Measurements from ENCODE around the gene ZNF862. TPM values are rescaled to one million over a fixed set of nuclear protein-coding genes. Genes with fewer than 3 reads are reported as not detected.

ZNF862 gene
- total RNA-seq, 1 donor from 2014 or later, result 16.4 TPM

DNA sequence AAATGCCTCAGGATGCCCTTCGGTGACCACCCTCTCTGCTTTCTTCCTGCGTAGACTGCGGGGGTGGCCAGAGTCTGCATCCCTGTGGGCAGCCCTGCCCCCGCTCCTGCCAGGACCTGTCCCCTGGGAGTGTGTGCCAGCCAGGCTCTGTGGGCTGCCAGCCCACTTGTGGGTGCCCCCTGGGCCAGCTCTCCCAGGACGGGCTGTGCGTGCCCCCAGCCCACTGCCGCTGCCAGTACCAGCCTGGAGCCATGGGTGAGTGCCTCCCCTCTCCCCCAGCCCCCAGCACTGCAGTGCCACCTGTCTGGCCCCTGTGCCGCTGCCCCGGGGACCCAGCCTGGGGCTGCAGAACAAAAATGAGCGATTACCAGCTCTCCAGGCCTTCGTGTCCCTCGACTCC, 23.1 kb upstream of the ZNF862 start:
- Mint-ChIP-seq H3K36me3 (ENCODE audit: low read depth) (no peaks in the 10 kb centered on the region), H3K9me3 (no peaks in the 10 kb centered on the region), H3K4me3 (ENCODE audit: low read depth) (no peak overlapping the region), H3K4me1 (ENCODE audit: low read depth) (no peaks in the 10 kb centered on the region), H3K27me3 (ENCODE audit: low read depth) (no peaks in the 10 kb centered on the region), H3K27ac (no peak overlapping the region)
- intact Hi-C loops (cut with micrococcal nuclease), result no loop called here
- no peak for DNase-seq (ENCODE audit: low spot score)

DNA sequence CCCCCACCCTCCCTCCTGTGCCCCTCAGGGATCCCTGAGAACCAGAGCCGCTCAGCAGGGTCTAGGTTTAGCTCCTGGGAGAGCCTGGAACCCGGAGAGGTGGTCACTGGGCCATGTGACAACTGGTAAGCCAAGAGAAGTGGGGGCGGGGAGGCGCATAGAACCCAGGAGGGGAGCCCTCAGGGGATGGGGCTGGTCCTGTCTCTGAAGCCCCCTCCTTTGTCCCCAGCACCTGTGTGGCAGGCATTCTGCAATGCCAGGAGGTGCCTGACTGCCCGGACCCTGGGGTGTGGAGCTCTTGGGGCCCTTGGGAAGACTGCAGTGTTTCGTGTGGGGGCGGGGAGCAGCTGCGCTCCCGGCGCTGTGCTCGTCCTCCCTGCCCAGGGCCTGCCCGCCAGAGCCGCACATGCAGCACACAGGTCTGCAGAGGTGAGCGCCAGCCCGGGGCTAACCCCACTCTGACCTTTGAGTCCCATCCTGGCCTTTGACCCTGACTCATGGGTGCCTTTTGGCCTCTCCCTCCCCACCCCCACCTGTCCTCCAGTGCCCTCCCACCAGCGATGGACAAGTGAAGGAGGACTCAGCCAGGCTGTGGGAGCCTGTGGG, 22.4 kb upstream of the ZNF862 start:
- no peak overlapping the region for H3K27ac Mint-ChIP-seq
- H3K4me3 Mint-ChIP-seq (ENCODE audit: low read depth), result no peak overlapping the region
- no peaks in the 10 kb centered on the region for H3K9me3 Mint-ChIP-seq
- no peaks in the 10 kb centered on the region for H3K36me3 Mint-ChIP-seq (ENCODE audit: low read depth)
- intact Hi-C loops (cut with micrococcal nuclease), result no loop called here
- no peak for DNase-seq (ENCODE audit: low spot score)
- H3K27me3 Mint-ChIP-seq (ENCODE audit: low read depth), result no peaks in the 10 kb centered on the region
- H3K4me1 Mint-ChIP-seq (ENCODE audit: low read depth), result no peaks in the 10 kb centered on the region

DNA sequence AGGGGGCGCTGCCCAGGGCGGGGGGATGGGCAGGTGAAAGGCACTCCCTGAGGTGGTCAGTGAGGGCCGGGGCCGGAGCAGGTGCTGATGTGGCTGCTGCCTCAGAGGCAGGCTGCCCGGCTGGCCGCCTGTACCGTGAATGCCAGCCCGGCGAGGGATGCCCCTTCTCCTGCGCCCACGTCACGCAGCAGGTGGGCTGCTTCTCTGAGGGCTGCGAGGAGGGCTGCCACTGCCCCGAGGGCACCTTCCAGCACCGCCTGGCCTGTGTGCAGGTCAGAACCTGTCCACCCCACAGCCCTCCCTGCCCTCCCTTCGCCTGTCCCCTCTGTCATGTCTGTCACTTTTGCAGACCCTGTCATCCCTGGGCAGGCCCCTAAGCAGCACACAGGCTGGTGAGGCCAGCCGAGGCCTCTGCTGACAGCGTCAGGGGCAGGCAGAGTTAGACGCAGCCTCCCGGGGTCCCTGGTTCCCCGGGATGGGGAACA, 21.9 kb upstream of the ZNF862 start:
- no peak for DNase-seq (ENCODE audit: low spot score)
- no peaks in the 10 kb centered on the region for H3K27me3 Mint-ChIP-seq (ENCODE audit: low read depth)

DNA sequence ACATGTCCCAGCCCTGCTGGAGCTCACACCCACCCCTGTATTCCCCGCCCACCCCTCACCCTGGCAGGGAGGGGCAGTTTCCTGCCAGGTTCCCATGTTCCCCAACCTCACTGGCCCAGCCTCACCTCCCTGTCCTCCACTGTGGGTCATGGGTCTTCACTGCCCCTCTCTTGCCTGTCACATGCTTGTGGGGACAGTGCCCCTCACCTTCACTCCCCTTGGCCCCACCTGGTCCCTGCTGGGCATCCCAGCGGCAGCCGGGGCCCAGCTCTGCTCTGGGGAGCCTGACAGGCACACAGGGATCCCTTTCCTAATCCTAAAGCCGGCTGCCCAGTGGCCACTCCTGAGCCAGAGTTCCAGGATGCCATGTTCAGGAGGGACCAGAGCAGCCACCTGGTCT, 21.4 kb upstream of the ZNF862 start:
- H3K4me1 Mint-ChIP-seq (ENCODE audit: low read depth), result no peaks in the 10 kb centered on the region
- H3K27me3 Mint-ChIP-seq (ENCODE audit: low read depth), result no peaks in the 10 kb centered on the region
- no peak overlapping the region for H3K27ac Mint-ChIP-seq
- H3K4me3 Mint-ChIP-seq (ENCODE audit: low read depth), result no peak overlapping the region
- intact Hi-C loops (cut with micrococcal nuclease), result no loop called here
- no peaks in the 10 kb centered on the region for H3K9me3 Mint-ChIP-seq
- H3K36me3 Mint-ChIP-seq (ENCODE audit: low read depth), result no peaks in the 10 kb centered on the region
- DNase-seq (ENCODE audit: low spot score), result no peak

More for the DNA sequence above, 21.9 kb upstream of the ZNF862 start:
- no peak overlapping the region for H3K4me3 Mint-ChIP-seq (ENCODE audit: low read depth)
- intact Hi-C loops (cut with micrococcal nuclease), result no loop called here
- no peaks in the 10 kb centered on the region for H3K9me3 Mint-ChIP-seq
- no peaks in the 10 kb centered on the region for H3K36me3 Mint-ChIP-seq (ENCODE audit: low read depth)
- no peaks in the 10 kb centered on the region for H3K4me1 Mint-ChIP-seq (ENCODE audit: low read depth)
- no peak overlapping the region for H3K27ac Mint-ChIP-seq

DNA sequence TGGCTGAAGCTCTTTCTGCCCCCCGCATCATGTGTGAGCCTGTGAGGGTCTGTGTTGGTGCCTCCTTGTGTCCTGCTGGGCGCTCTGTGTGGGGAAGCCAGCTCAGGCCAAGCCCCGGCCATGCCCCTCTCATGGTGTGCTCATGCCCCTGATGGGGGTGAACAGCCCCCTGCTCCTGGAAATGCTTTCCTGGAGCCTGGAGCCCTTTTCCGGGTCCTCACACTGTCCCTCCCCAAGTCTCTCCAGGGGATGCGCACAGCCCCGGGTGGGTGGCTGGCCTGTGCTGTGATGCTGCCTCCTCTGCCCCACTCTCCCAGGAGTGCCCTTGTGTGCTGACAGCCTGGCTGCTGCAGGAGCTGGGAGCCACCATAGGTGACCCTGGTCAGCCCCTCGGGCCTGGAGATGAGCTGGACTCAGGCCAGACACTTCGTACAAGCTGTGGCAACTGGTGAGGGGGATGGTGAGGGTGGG, 20.8 kb upstream of the ZNF862 start:
- no peaks in the 10 kb centered on the region for H3K4me1 Mint-ChIP-seq (ENCODE audit: low read depth)
- no peak overlapping the region for H3K27ac Mint-ChIP-seq
- DNase-seq (ENCODE audit: low spot score), result no peak
- H3K27me3 Mint-ChIP-seq (ENCODE audit: low read depth), result no peaks in the 10 kb centered on the region
- intact Hi-C loops (cut with micrococcal nuclease), result no loop called here
- H3K36me3 Mint-ChIP-seq (ENCODE audit: low read depth), result no peaks in the 10 kb centered on the region
- H3K9me3 Mint-ChIP-seq, result no peaks in the 10 kb centered on the region
- H3K4me3 Mint-ChIP-seq (ENCODE audit: low read depth), result no peak overlapping the region

DNA sequence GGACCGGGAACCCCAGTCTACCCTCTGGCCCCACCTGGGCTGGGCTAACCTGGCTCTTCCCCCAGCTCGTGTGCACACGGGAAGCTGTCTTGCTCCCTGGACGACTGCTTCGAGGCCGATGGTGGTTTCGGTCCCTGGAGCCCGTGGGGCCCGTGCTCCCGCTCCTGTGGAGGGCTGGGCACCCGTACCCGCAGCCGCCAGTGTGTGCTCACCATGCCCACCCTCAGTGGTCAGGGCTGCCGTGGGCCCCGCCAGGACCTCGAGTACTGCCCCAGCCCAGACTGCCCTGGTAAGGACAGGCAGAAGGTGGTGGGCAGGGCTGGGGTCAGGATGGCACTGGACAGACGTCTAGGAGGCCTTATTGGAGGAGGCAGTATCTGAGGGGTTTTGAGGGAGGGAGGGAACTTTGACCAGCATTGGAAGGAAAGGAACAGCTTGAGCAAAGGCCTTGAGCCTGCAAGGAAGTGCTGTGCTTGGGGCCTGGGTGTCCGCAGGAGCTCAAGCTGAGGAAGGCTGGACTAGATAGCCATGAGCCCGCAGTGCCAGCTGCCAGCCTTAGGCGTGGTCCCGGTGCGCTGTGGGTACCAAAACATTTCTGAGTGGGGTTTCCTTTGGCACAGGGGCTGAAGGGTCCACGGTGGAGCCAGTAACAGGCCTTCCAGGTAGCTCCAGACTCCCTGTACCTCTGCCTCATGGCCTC, 20.2 kb upstream of the ZNF862 start:
- no peaks in the 10 kb centered on the region for H3K9me3 Mint-ChIP-seq
- no peak for DNase-seq (ENCODE audit: low spot score)
- no peaks in the 10 kb centered on the region for H3K27me3 Mint-ChIP-seq (ENCODE audit: low read depth)
- H3K4me1 Mint-ChIP-seq (ENCODE audit: low read depth), result no peaks in the 10 kb centered on the region
- no peak overlapping the region for H3K4me3 Mint-ChIP-seq (ENCODE audit: low read depth)
- no peak overlapping the region for H3K27ac Mint-ChIP-seq
- H3K36me3 Mint-ChIP-seq (ENCODE audit: low read depth), result no peaks in the 10 kb centered on the region
- intact Hi-C loops (cut with micrococcal nuclease), result no loop called here

DNA sequence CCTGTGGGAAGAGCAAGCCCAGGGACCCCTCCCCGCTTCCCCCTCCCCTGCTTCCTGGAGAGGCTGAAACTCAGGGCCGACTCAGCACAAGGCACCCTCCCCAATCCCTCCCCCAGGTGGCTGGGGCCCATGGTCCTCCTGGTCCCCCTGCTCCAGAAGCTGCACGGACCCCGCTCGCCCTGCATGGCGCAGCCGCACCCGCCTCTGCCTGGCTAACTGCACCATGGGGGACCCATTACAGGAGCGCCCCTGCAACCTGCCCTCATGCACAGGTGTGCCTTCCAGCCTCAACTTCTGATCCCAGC, 19.7 kb upstream of the ZNF862 start:
- no peak overlapping the region for H3K27ac Mint-ChIP-seq

DNA sequence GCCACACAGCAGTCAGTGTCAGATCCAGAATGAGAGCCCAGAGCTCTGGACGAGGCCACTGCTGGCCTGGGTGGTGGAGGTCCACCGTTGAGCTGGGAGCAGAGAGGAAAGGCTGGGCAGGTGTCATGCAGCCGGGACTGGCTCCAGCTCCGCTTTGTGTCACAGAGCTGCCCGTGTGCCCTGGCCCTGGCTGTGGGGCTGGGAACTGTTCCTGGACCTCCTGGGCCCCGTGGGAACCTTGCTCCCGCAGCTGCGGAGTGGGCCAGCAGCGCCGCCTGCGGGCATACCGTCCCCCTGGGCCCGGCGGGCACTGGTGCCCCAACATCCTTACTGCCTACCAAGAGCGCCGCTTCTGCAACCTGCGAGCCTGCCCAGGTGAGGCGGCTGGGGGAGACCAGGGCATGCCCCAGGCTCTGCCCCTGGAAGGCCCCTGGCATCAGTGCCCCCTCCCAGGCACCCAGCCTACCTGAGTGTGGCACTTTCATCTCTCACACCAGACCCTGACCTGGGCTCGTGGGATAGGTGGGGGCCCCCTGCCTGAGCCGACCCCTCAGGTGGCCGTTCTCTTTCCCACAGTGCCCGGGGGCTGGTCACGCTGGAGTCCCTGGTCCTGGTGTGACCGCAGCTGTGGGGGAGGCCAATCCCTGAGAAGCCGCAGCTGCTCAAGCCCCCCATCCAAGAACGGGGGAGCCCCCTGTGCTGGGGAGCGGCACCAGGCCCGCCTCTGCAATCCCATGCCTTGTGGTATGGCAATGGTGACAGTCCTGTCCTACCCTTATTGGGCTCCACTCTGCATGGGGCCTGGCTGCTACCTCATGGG, 18.8 kb upstream of the ZNF862 start:
- Mint-ChIP-seq H3K9me3 (no peaks in the 10 kb centered on the region), H3K4me1 (ENCODE audit: low read depth) (no peaks in the 10 kb centered on the region), H3K36me3 (ENCODE audit: low read depth) (no peaks in the 10 kb centered on the region), H3K4me3 (ENCODE audit: low read depth) (no peak overlapping the region), H3K27ac (no peak overlapping the region), H3K27me3 (ENCODE audit: low read depth) (no peaks in the 10 kb centered on the region)
- intact Hi-C loops (cut with micrococcal nuclease), result no loop called here
- no peak for DNase-seq (ENCODE audit: low spot score)

More for the DNA sequence above, 19.7 kb upstream of the ZNF862 start:
- no peaks in the 10 kb centered on the region for H3K27me3 Mint-ChIP-seq (ENCODE audit: low read depth)
- H3K9me3 Mint-ChIP-seq, result no peaks in the 10 kb centered on the region
- no peaks in the 10 kb centered on the region for H3K4me1 Mint-ChIP-seq (ENCODE audit: low read depth)
- H3K36me3 Mint-ChIP-seq (ENCODE audit: low read depth), result no peaks in the 10 kb centered on the region
- intact Hi-C loops (cut with micrococcal nuclease), result no loop called here
- no peak for DNase-seq (ENCODE audit: low spot score)
- no peak overlapping the region for H3K4me3 Mint-ChIP-seq (ENCODE audit: low read depth)

DNA sequence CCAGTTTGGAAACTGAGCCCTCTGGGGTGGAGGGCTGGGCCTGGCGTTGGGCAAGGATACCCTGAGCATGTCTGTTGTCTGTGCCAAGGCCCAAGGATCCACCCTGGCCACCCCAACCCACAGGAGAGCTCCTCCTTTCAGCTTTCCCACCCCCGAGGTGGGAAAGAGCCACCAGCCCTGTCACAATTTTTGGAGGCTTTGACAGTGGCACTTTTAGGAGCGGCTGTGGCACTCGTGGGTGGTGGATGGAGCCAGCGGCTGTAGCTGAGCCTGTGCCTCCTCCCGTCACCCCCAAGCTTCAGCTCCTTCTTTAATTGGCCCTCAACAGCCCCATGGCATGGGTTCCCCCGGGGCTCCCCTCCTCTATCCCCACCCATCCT, 18.2 kb upstream of the ZNF862 start:
- Mint-ChIP-seq H3K4me3 (ENCODE audit: low read depth) (no peak overlapping the region), H3K27ac (no peak overlapping the region), H3K4me1 (ENCODE audit: low read depth) (no peaks in the 10 kb centered on the region), H3K36me3 (ENCODE audit: low read depth) (no peaks in the 10 kb centered on the region), H3K9me3 (no peaks in the 10 kb centered on the region), H3K27me3 (ENCODE audit: low read depth) (no peaks in the 10 kb centered on the region)
- intact Hi-C loops (cut with micrococcal nuclease), result no loop called here
- no peak for DNase-seq (ENCODE audit: low spot score)

DNA sequence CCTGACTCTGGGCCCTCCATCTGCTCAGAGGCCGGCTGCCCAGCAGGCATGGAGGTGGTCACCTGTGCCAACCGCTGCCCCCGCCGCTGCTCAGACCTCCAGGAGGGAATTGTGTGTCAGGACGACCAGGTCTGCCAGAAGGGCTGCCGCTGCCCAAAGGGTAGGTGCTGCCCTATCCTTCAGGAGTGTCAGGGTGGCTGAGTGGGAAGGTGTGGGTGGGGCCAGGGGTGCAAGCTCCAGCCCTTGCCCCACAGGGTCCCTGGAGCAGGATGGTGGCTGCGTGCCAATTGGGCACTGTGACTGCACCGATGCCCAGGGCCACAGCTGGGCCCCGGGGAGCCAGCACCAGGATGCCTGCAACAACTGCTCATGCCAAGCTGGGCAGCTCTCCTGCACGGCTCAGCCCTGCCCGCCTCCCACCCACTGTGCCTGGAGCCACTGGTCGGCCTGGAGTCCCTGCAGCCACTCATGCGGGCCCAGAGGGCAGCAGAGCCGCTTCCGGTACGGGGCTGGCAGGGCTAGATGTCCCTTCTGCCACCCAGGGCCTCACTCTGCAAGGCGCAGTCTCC, 17.5 kb upstream of the ZNF862 start:
- no peak overlapping the region for H3K4me3 Mint-ChIP-seq (ENCODE audit: low read depth)
- no peaks in the 10 kb centered on the region for H3K9me3 Mint-ChIP-seq
- no peaks in the 10 kb centered on the region for H3K36me3 Mint-ChIP-seq (ENCODE audit: low read depth)
- H3K4me1 Mint-ChIP-seq (ENCODE audit: low read depth), result no peaks in the 10 kb centered on the region
- DNase-seq (ENCODE audit: low spot score), result no peak
- intact Hi-C loops (cut with micrococcal nuclease), result no loop called here
- no peaks in the 10 kb centered on the region for H3K27me3 Mint-ChIP-seq (ENCODE audit: low read depth)
- no peak overlapping the region for H3K27ac Mint-ChIP-seq

DNA sequence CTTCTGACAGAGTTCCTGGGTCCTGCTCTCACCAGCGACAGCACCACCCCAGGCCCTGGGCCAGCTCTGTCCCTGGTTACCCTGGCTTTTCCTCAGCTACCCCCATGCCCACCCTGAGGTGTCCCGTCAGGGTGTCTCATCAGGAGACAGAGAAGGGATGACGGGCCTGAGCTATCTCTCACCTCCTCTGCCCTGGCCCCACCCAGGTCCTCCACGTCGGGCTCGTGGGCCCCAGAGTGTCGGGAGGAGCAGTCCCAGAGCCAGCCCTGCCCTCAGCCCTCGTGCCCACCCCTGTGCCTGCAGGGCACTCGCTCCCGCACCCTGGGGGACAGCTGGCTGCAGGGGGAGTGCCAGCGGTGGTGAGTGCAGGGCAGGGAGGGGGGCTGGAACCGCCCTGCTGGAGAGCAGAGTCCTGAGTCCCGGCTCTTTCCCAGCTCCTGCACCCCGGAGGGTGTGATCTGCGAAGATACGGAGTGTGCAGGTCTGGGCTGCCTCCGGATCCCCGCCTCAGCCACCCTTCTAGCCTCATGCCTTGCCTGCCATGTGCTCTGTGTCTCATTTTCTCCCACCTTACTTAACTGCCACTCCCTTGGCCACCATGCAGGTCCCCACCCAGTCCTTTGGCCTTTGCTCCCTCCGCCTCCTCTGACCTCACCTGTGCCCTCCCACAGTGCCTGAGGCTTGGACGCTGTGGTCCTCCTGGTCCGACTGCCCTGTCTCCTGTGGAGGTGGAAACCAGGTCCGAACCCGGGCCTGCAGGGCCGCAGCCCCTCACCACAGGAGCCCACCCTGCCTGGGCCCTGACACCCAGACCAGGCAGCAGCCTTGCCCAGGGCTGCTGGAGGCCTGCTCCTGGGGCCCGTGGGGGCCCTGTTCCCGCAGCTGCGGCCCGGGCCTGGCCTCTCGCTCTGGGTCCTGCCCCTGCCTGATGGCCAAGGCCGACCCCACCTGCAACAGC, 16.7 kb upstream of the ZNF862 start:
- Mint-ChIP-seq H3K27me3 (ENCODE audit: low read depth) (no peaks in the 10 kb centered on the region), H3K9me3 (no peaks in the 10 kb centered on the region), H3K27ac (no peak overlapping the region), H3K36me3 (ENCODE audit: low read depth) (no peaks in the 10 kb centered on the region), H3K4me3 (ENCODE audit: low read depth) (no peak overlapping the region), H3K4me1 (ENCODE audit: low read depth) (no peaks in the 10 kb centered on the region)
- intact Hi-C loops (cut with micrococcal nuclease), result no loop called here
- DNase-seq (ENCODE audit: low spot score), result no peak

DNA sequence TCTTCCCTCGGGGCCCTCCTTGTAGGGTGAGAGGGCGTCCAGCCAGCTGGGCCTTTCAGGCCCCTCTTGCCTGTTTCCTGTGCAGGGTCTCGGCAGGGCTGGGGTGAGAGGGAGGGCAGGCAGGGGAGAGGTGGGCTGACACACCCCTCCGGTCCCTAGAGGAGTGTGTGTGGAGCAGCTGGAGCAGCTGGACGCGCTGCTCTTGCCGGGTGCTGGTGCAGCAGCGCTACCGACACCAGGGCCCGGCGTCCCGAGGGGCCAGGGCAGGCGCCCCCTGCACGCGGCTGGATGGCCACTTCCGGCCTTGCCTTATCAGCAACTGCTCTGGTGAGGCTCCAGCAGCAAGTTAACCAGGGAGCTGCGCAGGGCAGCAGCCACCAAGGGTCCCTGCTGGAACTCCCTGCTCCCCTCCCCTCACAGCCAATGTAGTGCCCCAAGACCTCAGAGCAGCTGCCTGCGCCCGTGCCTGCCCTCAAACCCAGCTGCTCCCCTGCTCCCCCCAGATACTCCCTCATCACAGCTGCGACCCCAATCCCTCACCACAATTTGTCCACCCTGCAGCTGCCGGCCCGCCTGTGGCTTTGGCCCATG, 15.7 kb upstream of the ZNF862 start:
- H3K4me3 Mint-ChIP-seq (ENCODE audit: low read depth), result no peak overlapping the region
- no peaks in the 10 kb centered on the region for H3K9me3 Mint-ChIP-seq
- H3K27ac Mint-ChIP-seq, result no peak overlapping the region
- H3K4me1 Mint-ChIP-seq (ENCODE audit: low read depth), result no peaks in the 10 kb centered on the region
- intact Hi-C loops (cut with micrococcal nuclease), result no loop called here
- H3K27me3 Mint-ChIP-seq (ENCODE audit: low read depth), result no peaks in the 10 kb centered on the region
- H3K36me3 Mint-ChIP-seq (ENCODE audit: low read depth), result no peaks in the 10 kb centered on the region
- no peak for DNase-seq (ENCODE audit: low spot score)
